SU-DHL-6 (cell line): ENCODE results near the gene EHD4.

Experiments
- CTCF ChIP-seq: fragments of 200-600 bp; sonication (generic); IDR thresholded peaks from one replicate; pipeline ENCODE4 v1.5.1; 2017; ENCODE audit warnings: antibody characterized with exemption, mild to moderate bottlenecking, low read length, moderate library complexity; ENCODE audit not compliant: insufficient read depth, poor library complexity, severe bottlenecking
- EZH2phosphoT487 ChIP-seq: fragments of 200-600 bp; sonication (generic), shearing (Covaris generic); conservative IDR thresholded peaks from 2 replicates; pipeline ENCODE4 v1.6.1; 2018; ENCODE audit warnings: mild to moderate bottlenecking, antibody characterized with exemption, low read length, moderate library complexity, mixed read lengths

GRCh38 chr15:41887893-41888292, 84.5 kb downstream of the EHD4 start:
- TF ChIP-seq CTCF, result no peak
- TF ChIP-seq EZH2phosphoT487, result no peak
